ENCODE measurements around the gene B3GAT3. TPM values are rescaled to one million over a fixed set of nuclear protein-coding genes. Genes with fewer than 3 reads are reported as not detected.

Gene B3GAT3
- total and polyA plus RNA-seq, 10 of the 15 experiments (the other 5 are each of a cell fraction or from before 2014, with no cell fraction given): 0.31 to 52.7 (median 29.8) TPM

GRCh38 chr11:62601372-62602140 is 20.2 kb downstream of the B3GAT3 start, which contains the start of gene MTA2 (continued):
- TF ChIP-seq SREBF2 (IDR thresholded peaks at IDR 0.05; ENCODE audit: low read length) (no peak), MAX (IDR thresholded peaks at IDR 0.05; ENCODE audit: low read depth, low read length) (peak; percentile 14; the same call in 1 of the 2 replicates), NRF1 (conservative IDR thresholded peaks at IDR 0.05; ENCODE audit: low read depth, low read length) (no peak), ZBTB4 (CRISPR knock-in tag; IDR thresholded peaks at IDR 0.05) (no peak), CUX1 (IDR thresholded peaks at IDR 0.05; ENCODE audit: insufficient replicate concordance, low read depth, low read length) (no peak), IRF4 (IDR thresholded peaks at IDR 0.05; ENCODE audit: low read depth, low read length) (no peak), ATF3 (IDR thresholded peaks at IDR 0.05; ENCODE audit: borderline replicate concordance, extremely low read depth, low read depth, low read length) (no peak), EP300 (IDR thresholded peaks at IDR 0.05; ENCODE audit: borderline replicate concordance in 1 of 2, control insufficient read depth in 1 of 2, low read depth in 2 of 2, low read length in 2 of 2) (no peak), SMC3 (IDR thresholded peaks at IDR 0.05; ENCODE audit: borderline replicate concordance, low read length) (no peak), SREBF1 (IDR thresholded peaks at IDR 0.05; ENCODE audit: low read length) (no peak), YY1 (IDR thresholded peaks at IDR 0.05; ENCODE audit: low read depth, low read length) (peak; percentile 84), MTA3 (IDR thresholded peaks at IDR 0.05; ENCODE audit: borderline replicate concordance, low read length) (no peak), ZBTB33 (IDR thresholded peaks at IDR 0.05) (no peak)
